SHP77 (cell line): ENCODE data around the gene SIPA1L3.

Experiments
- DNase-seq, 2 experiments: peaks; one replicate each; lab custom pipeline; 2025; lab: John Stamatoyannopoulos, UW

The SIPA1L3 gene

DNA sequence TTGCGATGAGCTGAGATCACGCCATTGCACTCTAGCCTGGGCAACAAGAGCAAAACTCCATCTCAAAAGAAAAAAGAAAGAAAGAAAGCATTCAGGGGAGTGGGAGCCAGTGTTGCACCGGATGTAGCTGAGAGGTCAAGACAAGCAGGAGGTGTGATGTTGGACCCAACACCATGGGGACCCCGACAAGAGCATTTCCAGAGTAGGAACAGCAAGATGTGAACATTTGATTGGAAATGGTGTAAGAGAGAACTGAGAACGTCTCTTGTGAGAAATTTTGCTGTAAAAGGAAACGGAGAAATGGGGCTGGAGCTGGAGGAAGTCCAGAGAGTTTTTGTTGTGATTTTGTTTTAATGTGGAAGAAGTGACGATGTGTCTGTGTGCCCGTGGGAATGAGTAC lies 332.8 kb downstream of the SIPA1L3 start:
- DNase-seq = no peak

DNA sequence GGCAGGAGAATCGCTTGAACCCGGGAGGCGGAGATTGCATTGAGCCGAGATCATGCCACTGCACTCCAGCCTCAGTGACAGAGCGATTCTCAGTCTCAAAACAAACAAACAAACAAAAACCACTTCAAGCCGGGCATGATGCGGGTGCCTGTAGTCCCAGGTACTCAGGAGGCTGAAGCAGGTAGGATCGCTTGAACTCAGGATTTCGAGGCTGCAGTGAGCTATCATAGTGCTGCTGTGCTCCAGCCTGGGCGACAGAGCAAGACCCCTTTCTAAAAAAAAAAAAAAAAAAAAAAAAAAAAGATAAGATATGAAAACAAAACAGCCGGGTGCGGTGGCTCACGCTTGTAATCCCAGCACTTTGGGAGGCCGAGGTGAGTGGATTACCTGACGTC lies 336.3 kb downstream of the SIPA1L3 start:
- DNase-seq = no peak

DNA sequence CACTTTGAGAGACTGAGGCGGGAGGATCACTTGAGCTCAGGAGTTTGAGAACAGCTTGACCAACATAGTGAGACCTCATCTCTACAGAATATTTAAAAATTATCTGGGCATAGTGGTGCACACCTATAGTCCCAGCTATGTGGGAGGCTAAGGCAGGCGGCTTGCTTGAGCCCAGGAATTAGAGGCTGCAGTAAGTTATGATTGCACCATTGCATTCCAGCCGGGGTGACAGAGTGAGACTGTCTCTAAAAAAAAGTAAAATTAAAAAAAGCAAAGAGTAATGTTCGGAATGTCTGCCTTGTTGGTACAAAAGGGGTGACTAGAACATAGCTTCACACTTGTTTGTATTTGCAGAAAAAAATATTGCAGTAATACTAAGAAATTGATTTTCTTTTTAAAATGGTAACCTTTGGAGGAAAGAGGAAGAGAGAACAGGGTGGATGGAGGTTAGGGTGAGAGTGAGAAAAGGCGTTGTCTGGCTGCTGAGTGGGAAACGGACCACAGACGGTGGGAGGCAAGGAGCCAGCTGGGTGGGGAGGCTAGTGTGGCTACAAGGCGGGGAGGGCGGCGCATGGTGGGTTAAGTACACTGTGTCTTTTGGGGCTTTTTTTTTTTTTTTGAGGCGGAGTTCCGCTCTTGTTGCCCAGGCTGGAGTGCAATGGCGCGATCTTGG lies 339.0 kb downstream of the SIPA1L3 start:
- DNase-seq = no peak

DNA sequence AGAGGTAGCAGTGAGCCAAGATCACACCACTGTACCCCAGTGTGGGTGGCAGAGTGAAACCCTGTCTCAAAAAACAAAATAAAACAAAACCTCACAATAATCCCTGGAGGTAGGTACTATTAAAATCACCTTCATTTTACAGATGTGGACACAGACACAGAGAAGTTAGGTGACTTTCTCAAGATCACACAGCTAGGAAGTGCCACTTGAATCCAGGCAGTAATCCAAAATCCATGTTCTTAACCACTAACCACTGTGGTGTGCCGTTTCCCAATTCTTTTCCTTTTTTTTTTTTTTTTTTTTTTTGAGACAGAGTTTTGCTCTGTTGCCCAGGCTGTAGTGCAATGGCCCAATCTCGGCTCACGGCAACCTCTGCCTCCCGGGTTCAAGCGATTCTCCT lies 340.1 kb downstream of the SIPA1L3 start:
- no peak for DNase-seq

DNA sequence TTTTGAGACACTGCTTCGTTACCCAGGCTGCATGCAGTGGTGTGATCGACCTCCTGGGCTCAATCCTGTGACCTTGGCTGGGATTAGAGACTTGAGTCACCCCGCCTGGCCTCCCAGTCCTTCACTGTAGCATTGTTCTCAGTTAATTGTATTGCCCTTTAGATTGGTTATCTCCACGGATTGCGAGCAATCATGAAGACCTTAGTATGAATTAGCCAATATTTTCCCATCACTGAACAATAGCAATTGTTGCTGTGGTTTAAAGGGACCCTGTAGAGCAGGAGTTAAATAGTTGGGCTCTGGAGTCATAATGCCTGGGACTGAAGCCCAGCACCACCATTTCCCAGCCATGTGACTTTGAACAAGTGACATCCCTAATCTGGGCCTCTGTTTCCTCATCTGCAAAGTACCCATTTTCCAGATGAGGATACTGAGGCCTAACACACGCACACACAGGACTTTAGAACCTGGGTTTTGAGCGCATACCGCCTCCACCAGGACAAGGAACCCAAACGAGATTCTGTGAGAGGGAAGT lies 340.8 kb downstream of the SIPA1L3 start:
- no peak for DNase-seq

DNA sequence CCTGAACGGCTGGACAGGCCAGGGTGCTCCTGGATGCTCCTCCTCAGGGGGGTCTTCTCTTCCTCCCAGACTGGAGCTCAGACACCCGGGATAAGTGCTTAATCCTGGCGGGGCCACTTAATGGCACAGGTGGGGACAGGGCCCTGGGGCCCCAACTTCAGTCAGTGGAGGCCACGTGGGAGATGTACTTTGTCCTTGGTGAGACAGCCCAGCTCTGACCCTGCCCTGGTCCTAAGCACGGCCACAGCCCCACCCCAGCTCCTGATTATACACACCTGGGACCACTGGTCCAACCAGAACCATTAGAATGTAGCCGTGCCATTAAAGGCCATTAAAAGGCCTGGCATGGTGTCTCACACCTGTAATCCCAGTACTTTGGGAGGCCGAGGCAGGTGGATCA lies 341.4 kb downstream of the SIPA1L3 start:
- DNase-seq = no peak

DNA sequence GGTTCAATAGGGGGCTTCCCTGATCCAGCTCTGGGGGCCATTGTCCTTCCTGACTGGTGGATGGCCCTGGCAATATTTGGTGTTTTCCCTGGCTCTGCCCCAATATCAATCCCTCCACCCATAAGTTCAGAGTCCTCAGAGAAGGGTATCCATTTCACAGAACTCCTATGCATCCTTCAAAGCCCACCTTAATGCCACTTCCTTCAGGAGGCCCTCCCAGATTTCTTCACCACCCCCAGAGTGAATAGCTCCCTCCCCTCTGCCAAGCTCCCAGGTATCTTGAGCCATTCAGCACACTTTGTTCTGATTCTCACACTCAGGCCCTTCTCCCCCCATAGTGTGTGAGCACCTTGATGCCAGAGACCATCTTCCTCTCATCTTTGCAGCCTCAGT lies 343.4 kb downstream of the SIPA1L3 start:
- no peak for DNase-seq

DNA sequence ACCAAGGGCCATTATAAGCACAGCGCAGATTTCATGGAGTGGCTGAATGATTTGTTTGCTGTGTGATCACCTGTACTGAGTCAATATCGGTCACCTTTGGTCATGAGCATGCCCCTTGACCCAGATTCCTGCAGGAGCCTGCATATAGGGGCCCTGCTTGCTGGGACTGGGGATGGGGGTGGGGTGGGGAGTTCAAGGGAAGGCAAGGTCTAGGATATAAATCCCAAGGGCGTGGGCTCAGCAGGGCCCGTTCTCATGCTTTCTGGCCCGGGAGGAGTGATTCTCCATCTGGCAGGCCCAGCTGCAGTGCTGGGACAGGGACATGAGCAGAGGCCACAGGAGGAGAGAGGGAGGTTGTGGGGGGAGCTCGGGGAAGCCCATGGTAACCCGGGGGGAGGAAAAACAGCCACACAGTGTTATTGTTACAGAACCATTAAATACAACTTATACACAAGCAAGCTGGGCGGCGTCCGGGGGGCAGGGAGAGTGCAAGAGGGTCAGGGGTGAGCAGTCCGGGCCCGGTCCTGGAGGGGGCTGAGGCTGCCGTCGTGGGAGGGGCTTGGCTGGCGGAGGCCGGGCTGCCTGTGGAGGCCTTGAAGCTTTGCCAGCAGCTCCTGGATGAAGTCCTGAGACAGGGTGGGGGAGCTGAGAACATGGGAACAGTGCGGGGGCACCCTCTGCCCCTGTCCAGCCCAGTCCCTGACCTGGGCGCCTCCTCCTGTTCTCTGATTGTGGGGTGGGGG lies 344.0 kb downstream of the SIPA1L3 start:
- DNase-seq = peak in 1 of 2 experiments; percentile 45

DNA sequence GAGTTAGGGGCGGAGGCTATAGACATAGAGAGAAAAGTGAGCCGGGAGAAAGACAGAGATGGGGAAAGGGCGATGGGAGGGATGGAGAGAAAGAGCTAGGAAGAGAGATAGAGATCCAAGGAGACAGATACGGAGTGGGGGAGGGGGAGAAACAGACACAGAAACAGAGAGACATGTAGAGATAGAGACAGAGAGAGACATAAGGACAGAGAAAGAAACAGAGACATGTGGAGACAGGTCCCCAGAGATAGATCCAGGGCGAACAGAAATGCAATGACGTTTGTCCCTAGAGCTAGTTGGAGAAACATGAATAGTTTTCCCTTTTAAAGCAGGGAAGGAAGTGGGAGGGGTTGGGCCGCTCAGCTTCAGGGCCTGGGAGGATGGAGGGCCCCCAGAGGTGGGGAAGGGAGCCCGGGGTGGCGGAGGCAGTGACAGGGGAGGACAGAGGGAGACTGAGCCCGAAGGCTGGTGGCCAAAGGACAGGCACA lies 344.6 kb downstream of the SIPA1L3 start:
- no peak for DNase-seq

DNA sequence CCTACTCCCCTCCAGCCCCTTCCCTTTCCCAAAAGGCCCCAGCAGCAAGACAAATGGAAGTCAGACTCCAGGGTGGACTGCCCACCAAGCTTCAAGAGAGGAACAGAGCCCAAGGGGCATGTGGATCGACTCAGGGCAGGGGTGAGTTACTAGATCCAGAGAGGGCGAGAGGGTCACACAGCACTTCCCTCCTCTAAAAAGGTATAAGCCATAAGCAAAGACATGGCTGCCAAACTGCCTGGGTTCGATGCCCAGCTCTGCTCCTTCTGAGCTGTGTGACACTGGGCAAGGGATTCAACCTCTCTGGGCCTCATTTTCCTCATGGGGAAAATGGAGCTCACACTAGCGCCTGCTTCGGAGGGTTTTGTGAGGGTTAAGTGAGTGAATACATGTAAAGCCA lies 345.4 kb downstream of the SIPA1L3 start:
- no peak for DNase-seq

DNA sequence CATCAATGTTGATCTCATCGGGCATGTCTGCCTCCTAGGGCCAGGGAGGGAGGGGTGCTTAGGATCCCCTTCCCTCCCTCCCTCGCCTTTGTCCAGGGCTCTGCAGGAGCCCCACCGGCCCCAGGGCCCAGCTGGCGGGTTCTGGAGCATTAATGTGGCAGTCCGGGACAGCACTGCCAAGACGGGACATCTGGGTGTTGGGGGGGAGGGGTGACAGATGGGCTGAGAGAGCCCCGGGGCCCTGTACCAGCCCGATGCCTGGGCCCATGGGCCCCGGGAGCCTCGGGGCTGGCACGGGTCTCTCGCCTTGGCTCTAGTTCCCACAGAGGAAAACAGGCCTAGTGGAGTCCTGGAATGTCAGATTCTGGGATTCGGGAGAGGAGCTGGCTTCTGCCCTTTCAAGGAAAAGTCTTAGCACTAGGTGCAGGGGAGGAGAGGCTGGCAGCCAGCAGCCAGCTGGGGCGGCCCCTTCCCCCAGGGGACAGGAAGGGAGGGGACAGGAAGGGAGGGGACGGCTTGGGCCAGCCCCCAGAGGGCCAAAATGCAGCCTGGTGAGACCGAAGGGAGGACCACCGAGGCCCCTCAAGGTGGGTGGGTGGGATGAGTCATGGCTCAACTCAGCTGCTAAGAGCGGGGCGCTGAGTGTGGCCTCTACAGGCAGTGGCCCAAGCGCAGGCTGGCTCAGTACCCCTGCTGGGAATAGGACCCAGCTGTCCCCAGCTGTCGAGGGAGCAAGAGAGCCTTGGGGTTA lies 346.1 kb downstream of the SIPA1L3 start:
- no peak for DNase-seq

DNA sequence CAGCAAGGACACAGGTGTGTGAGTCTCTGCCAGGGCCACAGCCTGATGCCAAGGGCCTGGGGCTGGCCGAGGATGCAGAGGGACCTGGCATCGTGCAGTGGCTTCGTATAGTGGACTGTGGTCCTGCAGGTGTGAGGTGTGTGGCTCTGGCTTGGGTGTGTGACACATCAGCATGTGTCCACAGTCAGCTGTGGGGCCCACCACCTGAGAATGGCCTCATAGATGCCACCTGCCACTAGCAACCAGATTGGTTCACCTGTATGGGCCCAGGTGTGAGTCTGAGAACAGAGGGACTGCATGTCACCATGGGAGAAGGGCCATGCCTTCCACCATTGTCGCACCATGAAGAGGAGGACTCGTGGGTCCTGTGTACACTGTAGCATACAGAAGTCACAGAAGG lies 346.8 kb downstream of the SIPA1L3 start:
- no peak for DNase-seq

DNA sequence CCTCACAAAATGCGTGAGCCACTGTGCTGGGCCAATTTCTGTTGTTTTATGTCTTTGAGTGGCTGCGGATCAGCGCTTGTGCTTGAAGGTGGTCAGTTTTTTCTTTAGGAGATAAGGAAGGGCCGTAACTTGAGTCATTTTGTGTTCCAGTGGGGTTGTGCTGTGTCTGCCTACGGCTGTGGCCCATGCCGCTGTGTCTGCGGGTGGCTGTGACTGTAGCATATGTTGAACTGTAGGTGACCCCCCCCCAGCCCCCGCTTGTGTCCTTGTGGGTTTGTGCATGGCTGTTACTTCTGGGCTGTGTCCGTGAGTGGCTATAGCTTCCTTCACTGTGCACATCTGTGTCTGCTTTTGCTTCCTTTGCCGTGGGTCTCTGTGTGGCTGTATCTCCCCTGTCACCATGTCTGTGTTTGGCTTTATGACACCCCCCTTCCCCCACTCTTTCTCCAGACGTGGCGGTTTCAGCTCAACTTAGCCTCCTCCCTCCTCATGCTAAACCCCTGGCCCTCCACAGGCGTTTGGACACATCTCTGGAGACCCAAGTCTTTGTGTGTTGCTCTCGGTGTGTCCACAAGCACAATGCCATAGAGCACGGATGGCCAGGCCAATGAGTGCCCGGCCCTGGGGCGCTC lies 348.5 kb downstream of the SIPA1L3 start:
- no peak for DNase-seq
